Loucy (cell line): ENCODE results near the gene PKNOX2.

ENCODE experiments used
- EZH2phosphoT487 ChIP-seq: fragments of 200-600 bp; IDR thresholded peaks from 2 replicates; pipeline ENCODE4 v1.6.1; 2018; ENCODE audit warnings: antibody characterized with exemption, mild to moderate bottlenecking, moderate library complexity, borderline replicate concordance
- TF ChIP-seq, protein P1 (sequence below): fragments of 200-600 bp; sonication (generic); conservative IDR thresholded peaks from 2 replicates; pipeline ENCODE4 v1.5.1; 2014; ENCODE audit warnings: mild to moderate bottlenecking, antibody characterized with exemption, low read length

DNA sequence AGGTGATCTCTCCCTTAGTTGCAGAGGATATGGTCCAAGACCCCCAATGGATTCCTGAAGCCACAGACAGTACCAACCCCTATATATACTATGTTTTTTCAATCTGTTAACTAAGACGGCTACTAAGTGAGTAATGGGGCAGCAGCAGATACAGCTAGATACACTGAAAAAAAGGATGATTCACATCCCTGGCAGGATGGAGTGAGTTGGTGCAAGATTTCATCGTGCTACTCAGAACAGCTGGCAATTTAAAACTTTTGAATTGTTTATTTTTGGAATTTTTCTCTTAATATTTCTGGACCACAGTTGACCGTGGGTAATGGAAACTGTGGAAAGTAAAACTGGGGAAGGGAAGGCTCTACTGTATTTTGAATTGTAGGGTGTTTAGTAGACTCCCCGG, 36.1 kb upstream of the PKNOX2 start:
- TF ChIP-seq, protein P1, sequence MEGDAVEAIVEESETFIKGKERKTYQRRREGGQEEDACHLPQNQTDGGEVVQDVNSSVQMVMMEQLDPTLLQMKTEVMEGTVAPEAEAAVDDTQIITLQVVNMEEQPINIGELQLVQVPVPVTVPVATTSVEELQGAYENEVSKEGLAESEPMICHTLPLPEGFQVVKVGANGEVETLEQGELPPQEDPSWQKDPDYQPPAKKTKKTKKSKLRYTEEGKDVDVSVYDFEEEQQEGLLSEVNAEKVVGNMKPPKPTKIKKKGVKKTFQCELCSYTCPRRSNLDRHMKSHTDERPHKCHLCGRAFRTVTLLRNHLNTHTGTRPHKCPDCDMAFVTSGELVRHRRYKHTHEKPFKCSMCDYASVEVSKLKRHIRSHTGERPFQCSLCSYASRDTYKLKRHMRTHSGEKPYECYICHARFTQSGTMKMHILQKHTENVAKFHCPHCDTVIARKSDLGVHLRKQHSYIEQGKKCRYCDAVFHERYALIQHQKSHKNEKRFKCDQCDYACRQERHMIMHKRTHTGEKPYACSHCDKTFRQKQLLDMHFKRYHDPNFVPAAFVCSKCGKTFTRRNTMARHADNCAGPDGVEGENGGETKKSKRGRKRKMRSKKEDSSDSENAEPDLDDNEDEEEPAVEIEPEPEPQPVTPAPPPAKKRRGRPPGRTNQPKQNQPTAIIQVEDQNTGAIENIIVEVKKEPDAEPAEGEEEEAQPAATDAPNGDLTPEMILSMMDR = no peak
- no peak for TF ChIP-seq EZH2phosphoT487
